Transverse colon (tissue), 4 donors: ENCODE measurements around the gene CLEC20A.

Experiments used
- CTCF ChIP-seq, 5 experiments: fragments of 200-600 bp in 3 of 5; fragments of 450-650 bp in 2 of 5; sonication (generic) in 3 of 5; IDR thresholded peaks; 1 replicate in 2 of 5; 2 replicates in 3 of 5; pipeline ENCODE4 v1.5.1; 2016 to 2017; ENCODE audit warnings: antibody characterized with exemption in 5 of 5, inconsistent platforms in 3 of 5, mild to moderate bottlenecking in 2 of 5, moderate library complexity in 1 of 5
- POLR2A ChIP-seq: fragments of 450-650 bp; IDR thresholded peaks from one replicate; pipeline ENCODE4 v1.6.1; 2016; ENCODE audit warnings: antibody characterized with exemption, mild to moderate bottlenecking, moderate library complexity
- POLR2AphosphoS5 ChIP-seq, 3 donors: sonication (generic); formaldehyde crosslinking; IDR thresholded peaks; one replicate each; pipeline ENCODE4 v1.6.1; 2016; ENCODE audit warnings: antibody characterized with exemption in 3 of 3

- TF ChIP-seq CTCF (IDR thresholded peaks at IDR 0.05) (no peak), POLR2A (no peak), POLR2AphosphoS5 (IDR thresholded peaks at IDR 0.05) (no peak)
Observed at GRCh38 chr1:178496410-178497135, at the start of gene CLEC20A.
